Activated CD4-positive, alpha-beta memory T cell treated with anti-CD3 and anti-CD28 coated beads for 36 hours (primary cell): ENCODE measurements around the gene DNAH10. TPM values are rescaled to one million over a fixed set of nuclear protein-coding genes. Genes with fewer than 3 reads are reported as not detected.

Experiments used
- CTCF ChIA-PET: fragments of 350-600 bp; sonication (Branson Sonifier 250); formaldehyde crosslinking; loops from one replicate; lab custom pipeline; 2021; ENCODE audit warnings: antibody characterized with exemption, inconsistent platforms; lab: Charles Lee
- POLR2A ChIA-PET: fragments of 350-600 bp; sonication (Branson Sonifier 250); formaldehyde crosslinking; loops from one replicate; lab custom pipeline; 2021; ENCODE audit warnings: antibody characterized with exemption; lab: Charles Lee
- DNase-seq: peaks from one replicate; pipeline ENCODE4 v3.0.0-alpha.2; 2020
- H3K27ac Mint-ChIP-seq: one replicate; pipeline ENCODE4 v1.8.0; 2021; ENCODE audit warnings: mixed read lengths
- H3K27me3 Mint-ChIP-seq: one replicate; pipeline ENCODE4 v1.8.0; 2021; ENCODE audit warnings: mixed read lengths
- H3K36me3 Mint-ChIP-seq: one replicate; pipeline ENCODE4 v1.8.0; 2021; ENCODE audit warnings: mixed read lengths
- H3K4me1 Mint-ChIP-seq: one replicate; pipeline ENCODE4 v1.8.0; 2021; ENCODE audit warnings: low read depth, mixed read lengths
- H3K4me3 Mint-ChIP-seq: one replicate; pipeline ENCODE4 v1.8.0; 2021; ENCODE audit warnings: mild to moderate bottlenecking, mixed read lengths
- H3K9me3 Mint-ChIP-seq: one replicate; pipeline ENCODE4 v1.8.0; 2021; ENCODE audit warnings: mixed read lengths
- intact Hi-C: fragments of 100-400 bp; cut with micrococcal nuclease; formaldehyde crosslinking; loops from one replicate; pipeline ENCODE4 v1.15.1; 2023
- total RNA-seq, 2 experiments: library from RNA; stranded (reverse); gene quantifications; one replicate each; pipeline ENCODE4 v1.2.3, GENCODE V29; 2021

The DNAH10 gene
- total RNA-seq, 2 experiments from 2014 or later = 0.10 to 0.19 TPM

DNA sequence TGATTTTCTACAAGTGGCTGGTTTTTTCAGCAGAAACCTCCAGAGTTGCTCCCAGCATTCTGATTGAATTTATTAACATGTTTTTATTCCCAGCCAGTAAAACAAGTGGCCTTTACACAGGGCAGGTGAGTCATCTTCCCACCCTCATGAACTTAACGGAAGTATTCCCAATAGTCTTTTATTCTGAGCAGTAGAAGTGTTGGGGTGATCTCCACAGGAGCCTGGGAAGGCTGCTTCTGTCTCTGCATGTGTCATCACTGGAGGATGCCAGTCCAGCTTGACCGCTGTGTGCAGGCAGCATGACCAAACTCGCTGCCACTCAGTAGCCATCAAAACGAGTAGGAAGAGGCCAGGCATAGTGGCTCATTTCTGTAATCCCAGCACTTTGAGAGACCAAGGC lies 13.4 kb upstream of the DNAH10 start:
- peaks cover 58% of the 10 kb centered on the region for H3K36me3 Mint-ChIP-seq
- intact Hi-C loops = no loop called here
- H3K27ac Mint-ChIP-seq = no peak overlapping the region
- DNase-seq = no peak
- POLR2A ChIA-PET = no interaction called here
- no peak overlapping the region for H3K4me3 Mint-ChIP-seq
- CTCF ChIA-PET = no interaction called here
- no peaks in the 10 kb centered on the region for H3K27me3 Mint-ChIP-seq
- H3K9me3 Mint-ChIP-seq = no peaks in the 10 kb centered on the region
- peaks cover 3% of the 10 kb centered on the region for H3K4me1 Mint-ChIP-seq

- H3K27ac Mint-ChIP-seq = no peak overlapping the region
- H3K4me1 Mint-ChIP-seq = peaks cover 3% of the 10 kb centered on the region
- intact Hi-C loops = no loop called here
- no peaks in the 10 kb centered on the region for H3K27me3 Mint-ChIP-seq
- no peak overlapping the region for H3K4me3 Mint-ChIP-seq
- DNase-seq = no peak
- ChIA-PET CTCF (no interaction called here), POLR2A (interaction anchor here (0.6 kb wide), 1 partner anchor 22 kb away, joined by 4 read pairs; no protein-coding TSS in a partner anchor)
- peaks cover 57% of the 10 kb centered on the region for H3K36me3 Mint-ChIP-seq
- no peaks in the 10 kb centered on the region for H3K9me3 Mint-ChIP-seq
Measured at GRCh38 chr12:123749355-123749754, 12.7 kb upstream of the DNAH10 start.

DNA sequence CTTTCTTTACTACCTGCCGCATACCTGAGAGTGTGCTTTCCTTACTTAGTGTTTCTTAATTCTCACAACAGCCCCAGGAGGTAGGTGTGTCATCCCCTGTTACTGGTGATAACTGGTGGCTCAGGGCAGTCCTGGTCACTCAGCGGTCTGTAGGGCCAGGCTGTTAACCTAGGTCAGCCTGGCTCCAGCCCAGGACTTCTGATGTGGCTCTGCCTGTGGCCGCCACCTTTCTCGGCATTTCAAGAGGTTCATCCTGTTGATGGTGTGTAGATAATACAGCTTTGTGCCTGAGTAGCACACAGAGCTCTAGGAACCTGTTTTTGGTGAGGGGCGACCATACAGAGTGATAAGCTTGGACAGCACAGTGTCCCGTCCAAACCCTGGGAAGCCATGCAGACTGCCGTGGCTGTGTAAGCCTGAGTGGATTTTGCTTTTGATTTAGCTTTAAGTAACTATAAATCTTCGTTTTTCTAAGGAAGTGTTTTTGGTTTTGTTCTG lies 11.9 kb upstream of the DNAH10 start:
- DNase-seq = no peak
- H3K27me3 Mint-ChIP-seq = no peaks in the 10 kb centered on the region
- ChIA-PET CTCF (no interaction called here), POLR2A (no interaction called here)
- H3K9me3 Mint-ChIP-seq = no peaks in the 10 kb centered on the region
- peaks cover 3% of the 10 kb centered on the region for H3K4me1 Mint-ChIP-seq
- H3K4me3 Mint-ChIP-seq = no peak overlapping the region
- H3K36me3 Mint-ChIP-seq = peaks cover 58% of the 10 kb centered on the region
- no peak overlapping the region for H3K27ac Mint-ChIP-seq
- intact Hi-C loops = no loop called here

DNA sequence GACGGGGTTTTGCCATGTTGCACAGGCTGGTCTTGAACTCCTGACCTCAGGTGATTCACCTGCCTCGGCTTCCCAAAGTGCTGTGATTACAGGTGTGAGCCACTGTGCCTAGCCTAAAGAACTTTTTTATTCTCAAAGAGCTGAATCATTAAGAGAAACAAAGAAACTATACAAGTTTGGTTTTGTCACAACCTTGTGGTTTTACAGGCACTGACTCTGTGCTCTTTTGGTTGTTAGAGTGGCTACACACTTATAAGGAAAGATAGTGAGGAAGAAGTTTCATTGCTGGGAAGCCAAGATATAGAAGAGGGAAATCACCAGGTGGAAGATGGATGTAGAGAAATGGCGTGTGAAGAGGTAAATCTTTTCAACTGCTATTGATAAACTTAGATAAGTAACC lies 10.1 kb upstream of the DNAH10 start:
- H3K9me3 Mint-ChIP-seq = no peaks in the 10 kb centered on the region
- peaks cover 3% of the 10 kb centered on the region for H3K4me1 Mint-ChIP-seq
- intact Hi-C loops = no loop called here
- ChIA-PET POLR2A (interaction anchor here (0.9 kb wide), 1 partner anchor 38 kb away, joined by 3 read pairs; no protein-coding TSS in a partner anchor), CTCF (no interaction called here)
- no peaks in the 10 kb centered on the region for H3K27me3 Mint-ChIP-seq
- no peak overlapping the region for H3K27ac Mint-ChIP-seq
- no peak overlapping the region for H3K4me3 Mint-ChIP-seq
- peaks cover 54% of the 10 kb centered on the region for H3K36me3 Mint-ChIP-seq
- DNase-seq = no peak

- no peaks in the 10 kb centered on the region for H3K27me3 Mint-ChIP-seq
- H3K9me3 Mint-ChIP-seq = no peaks in the 10 kb centered on the region
- intact Hi-C loops = no loop called here
- ChIA-PET CTCF (no interaction called here), POLR2A (no interaction called here)
- peaks cover 48% of the 10 kb centered on the region for H3K36me3 Mint-ChIP-seq
- H3K27ac Mint-ChIP-seq = no peak overlapping the region
- DNase-seq = no peak
- H3K4me3 Mint-ChIP-seq = no peak overlapping the region
- H3K4me1 Mint-ChIP-seq = peaks cover 3% of the 10 kb centered on the region
Measured at GRCh38 chr12:123754041-123754772, 7.9 kb upstream of the DNAH10 start.

GRCh38 chr12:123757561-123757960 lies 4.5 kb upstream of the DNAH10 start:
- H3K27ac Mint-ChIP-seq = no peak overlapping the region
- DNase-seq = no peak
- H3K4me3 Mint-ChIP-seq = no peak overlapping the region
- POLR2A ChIA-PET = no interaction called here
- CTCF ChIA-PET = no interaction called here
- peaks cover 38% of the 10 kb centered on the region for H3K36me3 Mint-ChIP-seq
- H3K9me3 Mint-ChIP-seq = no peaks in the 10 kb centered on the region
- H3K27me3 Mint-ChIP-seq = no peaks in the 10 kb centered on the region
- intact Hi-C loops = no loop called here
- peaks cover 4% of the 10 kb centered on the region for H3K4me1 Mint-ChIP-seq

GRCh38 chr12:123760267-123760938 lies 1.7 kb upstream of the DNAH10 start:
- Mint-ChIP-seq H3K27ac (no peak overlapping the region), H3K27me3 (peaks cover 4% of the 10 kb centered on the region), H3K36me3 (peaks cover 21% of the 10 kb centered on the region), H3K4me1 (peaks cover 4% of the 10 kb centered on the region), H3K9me3 (no peaks in the 10 kb centered on the region), H3K4me3 (no peak overlapping the region)
- DNase-seq = no peak
- intact Hi-C loops = loop anchor here (10.0 kb wide), 1 partner anchor 126 kb away; the partner anchor contains the start of genes EIF2B1 and GTF2H3
- ChIA-PET POLR2A (no interaction called here), CTCF (no interaction called here)

DNA sequence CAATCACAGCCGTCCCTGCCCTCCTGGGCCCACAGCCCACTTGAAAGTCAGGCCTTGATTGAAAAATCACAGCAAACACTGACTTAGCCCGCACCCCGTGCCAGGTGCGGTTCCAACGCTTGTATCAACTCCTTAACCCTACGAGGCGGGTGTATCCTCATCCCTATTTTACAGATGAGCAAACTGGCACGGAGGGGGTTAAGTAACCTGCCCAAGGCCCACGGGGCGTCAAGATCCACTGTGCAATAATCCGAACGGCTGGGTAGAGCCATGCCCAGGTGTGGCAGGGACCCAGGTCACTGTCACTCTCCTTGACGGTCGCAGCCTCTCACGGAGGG lies 583 bp downstream of the DNAH10 start:
- no peak for DNase-seq
- ChIA-PET CTCF (no interaction called here), POLR2A (no interaction called here)
- Mint-ChIP-seq H3K4me1 (peaks cover 8% of the 10 kb centered on the region), H3K27me3 (peaks cover 7% of the 10 kb centered on the region), H3K4me3 (peak overlapping the region; percentile 6), H3K9me3 (no peaks in the 10 kb centered on the region), H3K27ac (no peak overlapping the region), H3K36me3 (peaks cover 13% of the 10 kb centered on the region)
- intact Hi-C loops = loop anchor here (10.0 kb wide), 1 partner anchor 128 kb away; the partner anchor contains the start of genes EIF2B1 and GTF2H3

DNA sequence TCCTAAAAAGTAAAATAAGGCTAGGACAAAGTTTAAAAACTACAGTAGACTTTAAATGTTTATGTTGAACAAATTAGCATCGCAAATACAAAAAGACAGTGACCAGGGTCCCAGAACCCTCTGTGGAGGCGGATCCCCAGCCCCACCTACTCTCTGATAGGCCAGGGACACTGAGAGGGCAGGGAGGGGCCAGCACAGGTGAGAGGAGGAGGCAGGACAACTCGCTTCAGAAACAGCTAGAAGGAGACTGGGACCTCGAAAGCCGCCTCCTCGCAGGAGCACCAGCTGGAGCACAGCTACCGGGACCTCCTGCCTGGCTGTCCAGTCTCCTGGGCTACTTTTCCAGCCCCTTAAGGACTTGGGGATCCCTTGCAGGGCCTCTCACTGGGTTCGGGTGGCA lies 992 bp downstream of the DNAH10 start:
- H3K4me3 Mint-ChIP-seq = no peak overlapping the region
- POLR2A ChIA-PET = no interaction called here
- no peak overlapping the region for H3K27ac Mint-ChIP-seq
- H3K36me3 Mint-ChIP-seq = peaks cover 9% of the 10 kb centered on the region
- intact Hi-C loops = loop anchor here (10.0 kb wide), 1 partner anchor 128 kb away; the partner anchor contains the start of genes EIF2B1 and GTF2H3
- no peak for DNase-seq
- H3K4me1 Mint-ChIP-seq = peaks cover 9% of the 10 kb centered on the region
- H3K27me3 Mint-ChIP-seq = peaks cover 7% of the 10 kb centered on the region
- no peaks in the 10 kb centered on the region for H3K9me3 Mint-ChIP-seq
- CTCF ChIA-PET = no interaction called here

GRCh38 chr12:123764109-123764508 lies 2.0 kb downstream of the DNAH10 start:
- POLR2A ChIA-PET = no interaction called here
- H3K36me3 Mint-ChIP-seq = peaks cover 8% of the 10 kb centered on the region
- no peak overlapping the region for H3K4me3 Mint-ChIP-seq
- H3K27me3 Mint-ChIP-seq = peaks cover 7% of the 10 kb centered on the region
- H3K27ac Mint-ChIP-seq = no peak overlapping the region
- H3K4me1 Mint-ChIP-seq = peaks cover 9% of the 10 kb centered on the region
- CTCF ChIA-PET = no interaction called here
- intact Hi-C loops = loop anchor here (10.0 kb wide), 1 partner anchor 129 kb away; the partner anchor contains the start of genes EIF2B1 and GTF2H3
- no peak for DNase-seq
- no peaks in the 10 kb centered on the region for H3K9me3 Mint-ChIP-seq

- DNase-seq = no peak
- POLR2A ChIA-PET = no interaction called here
- Mint-ChIP-seq H3K27me3 (peaks cover 7% of the 10 kb centered on the region), H3K36me3 (no peaks in the 10 kb centered on the region), H3K27ac (no peak overlapping the region), H3K4me3 (no peak overlapping the region), H3K4me1 (peaks cover 9% of the 10 kb centered on the region), H3K9me3 (no peaks in the 10 kb centered on the region)
- CTCF ChIA-PET = no interaction called here
- intact Hi-C loops = loop anchor here (2.0 to 10.0 kb wide), 2 partner anchors 51 to 131 kb away; partner anchors contain the start of genes EIF2B1 and GTF2H3
Measured at GRCh38 chr12:123765504-123766035, 3.5 kb downstream of the DNAH10 start.

DNA sequence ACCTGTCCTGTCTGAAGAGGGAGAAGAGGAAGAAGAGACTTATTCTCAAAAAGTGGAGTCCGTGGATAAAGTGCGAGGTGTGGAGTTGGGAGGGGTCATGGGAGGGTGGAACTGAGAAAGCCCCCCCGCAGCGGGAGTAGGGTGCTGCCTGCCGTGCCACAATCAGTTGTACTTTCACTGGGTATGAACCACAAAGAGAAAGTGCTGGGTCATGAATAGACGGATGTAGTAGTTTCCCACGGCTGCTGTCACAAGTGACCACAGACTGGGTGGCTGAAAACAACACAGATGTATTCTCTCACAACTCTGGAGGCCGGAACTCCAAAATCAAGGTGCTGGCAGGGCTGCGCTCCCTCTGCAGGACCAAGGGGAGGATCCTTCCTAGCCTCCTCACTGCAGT lies 5.5 kb downstream of the DNAH10 start:
- H3K4me1 Mint-ChIP-seq = peaks cover 6% of the 10 kb centered on the region
- peaks cover 7% of the 10 kb centered on the region for H3K27me3 Mint-ChIP-seq
- no peaks in the 10 kb centered on the region for H3K9me3 Mint-ChIP-seq
- ChIA-PET POLR2A (no interaction called here), CTCF (no interaction called here)
- H3K4me3 Mint-ChIP-seq = no peak overlapping the region
- H3K36me3 Mint-ChIP-seq = no peaks in the 10 kb centered on the region
- intact Hi-C loops = loop anchor here (2.0 to 10.0 kb wide), 2 partner anchors 53 to 133 kb away; partner anchors contain the start of genes EIF2B1 and GTF2H3
- no peak overlapping the region for H3K27ac Mint-ChIP-seq
- DNase-seq = peak; percentile 49
